ENCODE measurements around the gene TMBIM6.
"Not testable (repeated sequence)": the region's sequence is repeated elsewhere in the genome, so short reads cannot be mapped to it uniquely, and the experiment has no call there.

Gene TMBIM6

GRCh38 chr12:49730568-49731101 is 10.7 kb upstream of the TMBIM6 start:
- DNase-seq, result no peak

GRCh38 chr12:49733219-49734017 is 7.9 kb upstream of the TMBIM6 start:
- DNase-seq, result no peak

GRCh38 chr12:49734900-49735299 is 6.5 kb upstream of the TMBIM6 start:
- not testable (repeated sequence) for DNase-seq

GRCh38 chr12:49738721-49739120 is 2.6 kb upstream of the TMBIM6 start:
- not testable (repeated sequence) for DNase-seq

- DNase-seq, result not testable (repeated sequence)
These were observed 1.1 kb upstream of the TMBIM6 start for GRCh38 chr12:49740277-49740676.

- peak; percentile 81 to 84 for DNase-seq
These were observed 694 bp downstream of the TMBIM6 start for GRCh38 chr12:49741882-49742620.

- DNase-seq, result no peak
These were observed 3.1 kb downstream of the TMBIM6 start for GRCh38 chr12:49744363-49744885.

GRCh38 chr12:49748306-49748705 is 6.9 kb downstream of the TMBIM6 start:
- DNase-seq, result no peak

- no peak for DNase-seq
These were observed 7.4 kb downstream of the TMBIM6 start for GRCh38 chr12:49748800-49749199.

- DNase-seq, result peak; percentile 36 to 40
These were observed 9.0 kb downstream of the TMBIM6 start for GRCh38 chr12:49750027-49750995.

GRCh38 chr12:49750996-49751393 is 9.6 kb downstream of the TMBIM6 start:
- no peak for DNase-seq

- no peak for DNase-seq
These were observed 20.5 kb downstream of the TMBIM6 start for GRCh38 chr12:49761677-49762467.

GRCh38 chr12:49762468-49762847 is 21.1 kb downstream of the TMBIM6 start:
- no peak for DNase-seq

GRCh38 chr12:49763006-49763591 is 21.7 kb downstream of the TMBIM6 start:
- DNase-seq, result peak; percentile 71 to 79

GRCh38 chr12:49764126-49764525 is 22.8 kb downstream of the TMBIM6 start:
- DNase-seq, result no peak

GRCh38 chr12:49766115-49766455 is 24.7 kb downstream of the TMBIM6 start:
- DNase-seq, result no peak

GRCh38 chr12:49767333-49767732 is 26.0 kb downstream of the TMBIM6 start:
- DNase-seq, result no peak

GRCh38 chr12:49773102-49773501 is 31.7 kb downstream of the TMBIM6 start:
- not testable (repeated sequence) for DNase-seq

GRCh38 chr12:49776413-49776812 is 35.1 kb downstream of the TMBIM6 start:
- DNase-seq, result peak; percentile 21 to 31

GRCh38 chr12:49776858-49777257 is 35.5 kb downstream of the TMBIM6 start:
- DNase-seq, result no peak

- DNase-seq, result no peak
These were observed 36.0 kb downstream of the TMBIM6 start for GRCh38 chr12:49777341-49777740.

Measured in activated CD4-positive, alpha-beta T cell treated with anti-CD3 and anti-CD28 coated beads, Interleukin-2, amount 50 U/mL, for 4 hours (primary cell).